Astrocyte (in vitro differentiated cells and primary cell): ENCODE data around the gene TRMU.

Experiments
- CTCF ChIP-seq: IDR thresholded peaks from 2 replicates; pipeline ENCODE4 v1.5.1; 2011; ENCODE audit warnings: low read depth, mild to moderate bottlenecking, inconsistent platforms, low read length, moderate library complexity; ENCODE audit not compliant: insufficient read depth
- EZH2 ChIP-seq: IDR thresholded peaks from 2 replicates; pipeline ENCODE4 v1.6.1; 2012; ENCODE audit warnings: mild to moderate bottlenecking, low read length, inconsistent platforms; ENCODE audit not compliant: insufficient read depth

- TF ChIP-seq CTCF (no peak), EZH2 (no peak)
Measured at GRCh38 chr22:46292173-46292572, 43.3 kb upstream of the TRMU start.
